SU-DHL-6 (cell line): Measurements from ENCODE around the gene SLC19A1.

Source experiments
- CTCF ChIP-seq: fragments of 200-600 bp; sonication (generic); IDR thresholded peaks from one replicate; pipeline ENCODE4 v1.5.1; 2017; ENCODE audit warnings: antibody characterized with exemption, mild to moderate bottlenecking, low read length, moderate library complexity; ENCODE audit not compliant: insufficient read depth, poor library complexity, severe bottlenecking
- EZH2phosphoT487 ChIP-seq: fragments of 200-600 bp; sonication (generic), shearing (Covaris generic); conservative IDR thresholded peaks from 2 replicates; pipeline ENCODE4 v1.6.1; 2018; ENCODE audit warnings: mild to moderate bottlenecking, antibody characterized with exemption, low read length, moderate library complexity, mixed read lengths

- TF ChIP-seq CTCF: no peak
- TF ChIP-seq EZH2phosphoT487: no peak
Observed at GRCh38 chr21:45537746-45538291, 4.4 kb downstream of the SLC19A1 start.
